GM21390 (cell line): ENCODE data around the gene TLCD5.

Experiments
- ATAC-seq: cut with Tn5 transposase; IDR thresholded peaks from one replicate; pipeline ENCODE4 v1.9.1; 2021; ENCODE audit not compliant: unreplicated experiment

The TLCD5 gene

DNA sequence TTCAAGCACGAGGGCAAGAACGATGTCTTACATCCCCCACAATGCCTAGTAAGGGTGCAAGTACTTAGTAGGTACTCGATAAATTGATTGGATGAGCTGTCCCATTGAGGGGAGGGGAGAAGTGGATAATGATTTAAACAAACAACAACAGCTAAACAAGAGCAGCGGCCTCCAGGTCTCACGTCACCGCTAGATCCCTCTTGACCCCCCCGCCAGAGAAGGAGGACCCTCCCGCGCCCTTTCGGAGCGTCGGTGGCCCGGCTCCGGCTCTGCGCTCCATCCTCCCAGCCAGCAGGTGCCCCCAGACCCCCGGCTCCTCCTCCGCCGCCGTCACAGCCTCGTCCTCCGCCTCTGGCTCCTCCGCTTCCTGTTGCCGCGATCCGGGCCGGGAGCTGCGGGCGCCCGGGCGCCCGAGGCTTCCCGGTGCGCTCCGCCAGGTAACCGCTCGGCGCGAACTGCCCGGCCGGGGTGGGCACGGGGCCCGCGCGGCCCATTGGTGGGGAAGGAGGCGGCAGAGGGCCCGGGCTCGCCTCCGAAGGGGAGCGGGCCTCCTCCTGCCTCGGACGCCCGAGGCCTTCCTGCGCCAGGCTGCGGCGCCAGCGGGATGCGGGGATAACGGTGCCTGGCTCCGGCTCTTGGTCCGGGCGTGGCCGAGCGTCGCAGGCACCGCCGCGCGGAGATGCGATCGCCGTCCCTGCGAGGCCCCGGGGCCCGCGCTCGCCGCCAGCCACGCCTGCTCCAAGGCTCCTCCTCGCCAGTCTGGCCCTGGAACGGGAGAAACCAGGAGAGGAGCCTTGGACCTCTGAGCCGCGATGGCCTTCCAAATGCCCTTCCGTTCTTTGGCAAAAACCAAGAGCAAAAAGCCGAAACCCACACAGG, at the start of gene TLCD5:
TSS of gene TLCD5 (plus strand) at position 368 of the 879 bp plus-strand sequence. CDS start 2,143 bp downstream, outside the sequence.
- ATAC-seq, result peak; percentile 66

- no peak for ATAC-seq
Observed at GRCh38 chr11:120279502-120279901, 45.6 kb upstream of the TLCD5 start.

DNA sequence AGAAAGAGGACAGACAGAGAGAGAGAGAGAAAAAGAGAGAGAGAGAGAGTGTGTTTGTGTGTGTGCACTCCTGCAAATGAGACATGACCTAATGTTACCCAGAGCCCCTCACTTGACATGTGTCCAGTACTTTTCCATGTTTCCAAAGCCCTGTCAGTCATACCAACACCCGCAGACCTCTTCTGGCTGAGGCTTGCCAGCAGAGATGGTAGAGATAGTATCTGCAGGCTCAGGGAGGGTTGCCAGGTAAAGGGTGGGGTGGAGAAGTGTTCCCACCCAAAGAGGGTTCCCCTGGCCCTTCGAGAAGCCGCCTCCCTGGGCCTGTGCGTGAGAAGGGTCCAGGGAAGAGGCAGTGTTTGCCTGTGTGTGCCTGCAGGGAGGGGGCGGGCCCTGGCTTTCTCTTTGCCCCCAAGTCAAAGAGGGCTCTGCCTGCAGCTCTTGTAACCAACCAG, 44.5 kb upstream of the TLCD5 start:
- ATAC-seq, result no peak

- no peak for ATAC-seq
Observed at GRCh38 chr11:120281143-120281795, 43.8 kb upstream of the TLCD5 start.

- no peak for ATAC-seq
Observed at GRCh38 chr11:120283124-120283523, 42.0 kb upstream of the TLCD5 start.

DNA sequence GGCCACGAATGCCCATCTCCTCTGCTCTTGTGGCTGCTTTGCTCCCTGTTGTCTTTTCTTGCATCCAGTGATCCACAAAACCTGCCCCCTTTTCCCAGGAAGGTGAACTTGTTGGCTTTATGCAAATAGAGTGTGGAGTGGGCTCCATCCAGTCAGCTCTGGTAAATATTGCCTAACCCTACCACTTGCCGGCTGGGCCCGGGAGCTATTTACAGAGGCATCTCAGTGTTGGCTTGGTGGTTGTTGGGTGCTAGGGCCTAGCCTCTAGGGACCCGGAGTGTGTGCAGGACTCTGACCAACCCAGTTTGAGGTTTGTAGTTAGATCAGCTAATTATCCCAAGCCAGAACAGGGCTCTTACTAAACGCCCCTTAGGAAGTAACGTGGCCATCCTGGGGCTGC, 40.8 kb upstream of the TLCD5 start:
- no peak for ATAC-seq

- ATAC-seq, result no peak
Observed at GRCh38 chr11:120285256-120285655, 39.8 kb upstream of the TLCD5 start.

DNA sequence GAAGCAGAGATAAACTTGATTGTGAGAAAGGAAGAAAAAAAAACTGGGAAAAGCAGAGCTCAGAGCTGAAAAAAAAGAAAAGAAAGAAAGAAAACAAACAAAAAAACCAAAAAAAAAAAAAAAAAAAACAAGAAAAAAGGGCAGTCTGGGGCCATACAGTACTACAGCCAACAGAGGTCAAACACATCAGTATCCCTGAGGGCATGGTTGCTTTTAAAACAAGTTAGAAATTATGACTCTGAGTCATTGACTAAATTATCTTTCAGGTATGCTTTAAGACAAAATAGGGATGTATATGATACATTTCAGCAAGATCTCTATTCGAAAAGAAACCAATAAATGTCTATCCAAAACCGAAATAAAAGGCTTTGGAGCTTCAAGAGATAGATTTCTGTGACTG, 37.1 kb upstream of the TLCD5 start:
- ATAC-seq, result no peak

DNA sequence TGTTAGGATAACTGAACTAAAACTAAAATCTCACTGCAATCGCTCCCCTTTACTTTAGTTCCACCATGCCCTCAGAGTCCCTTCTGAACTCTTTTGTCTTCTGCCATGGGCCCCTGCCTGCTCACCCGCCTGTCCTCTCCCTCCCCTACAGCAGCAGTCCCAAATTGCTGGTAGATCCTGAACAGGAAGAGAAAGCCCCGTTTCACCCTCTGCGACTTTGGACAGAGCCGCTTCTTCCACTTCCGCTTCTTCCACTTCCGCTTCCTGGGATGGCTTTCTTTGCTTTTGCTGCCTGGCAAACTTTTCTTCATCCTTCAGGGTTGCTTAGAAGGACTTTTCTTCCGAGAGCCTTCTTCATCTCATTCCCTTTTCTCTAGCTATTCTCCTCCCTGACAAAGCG, 35.7 kb upstream of the TLCD5 start:
- no peak for ATAC-seq

- ATAC-seq, result no peak
Observed at GRCh38 chr11:120290956-120291355, 34.1 kb upstream of the TLCD5 start.

DNA sequence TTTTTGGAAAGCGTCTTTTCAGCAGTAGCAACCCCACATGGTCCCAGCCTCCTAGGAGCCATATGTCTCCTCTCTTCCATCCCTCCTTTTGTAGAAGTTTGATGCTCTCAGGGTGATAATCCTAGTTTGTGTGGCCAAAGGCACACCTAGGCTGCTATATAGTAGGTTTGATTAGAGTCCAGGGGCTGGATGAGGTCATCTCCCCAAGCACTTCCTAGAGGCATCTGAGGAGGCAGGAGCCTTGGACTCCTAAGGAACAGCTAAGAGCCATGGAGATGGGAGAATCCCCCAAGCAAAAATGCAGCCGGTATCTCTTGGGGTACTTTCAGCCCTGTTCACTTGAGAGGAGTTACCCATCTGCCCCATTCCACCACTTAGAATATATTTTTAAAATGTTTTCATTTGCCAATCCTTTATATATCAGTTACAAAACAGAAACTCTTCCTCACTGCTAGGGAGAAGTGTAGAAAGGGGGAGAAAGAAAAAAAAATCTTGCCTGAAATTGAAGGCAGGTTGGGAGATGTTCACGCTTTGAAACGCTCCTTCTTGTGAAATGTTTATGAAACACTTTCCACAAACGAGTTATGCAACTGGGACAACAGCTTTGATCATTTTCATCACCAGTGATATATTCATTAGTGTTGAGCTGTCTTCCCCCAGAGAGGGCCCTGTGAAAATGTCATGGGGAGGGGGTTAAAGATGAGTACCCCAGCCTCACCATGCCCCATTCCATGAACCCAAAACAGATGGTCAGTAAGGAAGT, 31.9 kb upstream of the TLCD5 start:
- ATAC-seq, result no peak

DNA sequence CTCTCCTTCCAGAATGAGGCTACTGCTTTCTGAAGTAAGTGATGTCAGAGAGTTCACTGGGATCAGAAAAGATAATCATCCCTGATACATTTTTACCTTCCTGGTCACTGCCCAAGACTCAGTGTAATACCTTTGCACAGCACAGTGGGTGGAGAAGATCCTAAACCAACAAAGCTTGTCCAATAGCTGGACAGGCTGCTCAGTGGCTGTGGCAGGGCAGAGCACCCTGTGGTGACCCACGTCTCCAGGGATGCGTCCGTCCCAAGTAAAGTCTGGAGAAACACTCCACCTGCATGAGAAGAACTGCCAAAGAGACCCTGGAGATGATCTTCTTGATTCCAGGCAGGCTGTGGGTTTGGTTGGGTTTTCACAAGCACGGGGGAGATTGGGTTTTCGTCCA, 31.0 kb upstream of the TLCD5 start:
- no peak for ATAC-seq

- no peak for ATAC-seq
Observed at GRCh38 chr11:120295099-120295498, 30.0 kb upstream of the TLCD5 start.

DNA sequence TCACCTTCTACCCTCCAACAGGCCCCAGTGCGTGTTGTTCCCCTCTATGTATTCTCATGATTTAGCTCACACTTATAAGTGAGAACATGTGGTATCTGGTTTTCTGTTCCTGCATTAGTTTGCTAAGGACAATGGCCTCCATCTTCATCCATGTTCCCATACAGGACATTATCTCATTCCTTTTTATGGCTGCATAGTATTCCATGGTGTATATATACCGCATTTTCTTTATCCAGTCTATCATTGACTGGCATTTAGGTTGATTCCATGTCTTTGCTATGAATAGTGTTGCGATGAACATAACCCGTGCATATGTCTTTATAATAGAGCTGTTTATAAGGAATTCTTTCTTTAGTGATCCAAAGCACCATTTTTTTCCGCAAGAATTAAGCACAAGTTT, 28.5 kb upstream of the TLCD5 start:
- ATAC-seq, result no peak

- no peak for ATAC-seq
Observed at GRCh38 chr11:120298461-120298860, 26.6 kb upstream of the TLCD5 start.

DNA sequence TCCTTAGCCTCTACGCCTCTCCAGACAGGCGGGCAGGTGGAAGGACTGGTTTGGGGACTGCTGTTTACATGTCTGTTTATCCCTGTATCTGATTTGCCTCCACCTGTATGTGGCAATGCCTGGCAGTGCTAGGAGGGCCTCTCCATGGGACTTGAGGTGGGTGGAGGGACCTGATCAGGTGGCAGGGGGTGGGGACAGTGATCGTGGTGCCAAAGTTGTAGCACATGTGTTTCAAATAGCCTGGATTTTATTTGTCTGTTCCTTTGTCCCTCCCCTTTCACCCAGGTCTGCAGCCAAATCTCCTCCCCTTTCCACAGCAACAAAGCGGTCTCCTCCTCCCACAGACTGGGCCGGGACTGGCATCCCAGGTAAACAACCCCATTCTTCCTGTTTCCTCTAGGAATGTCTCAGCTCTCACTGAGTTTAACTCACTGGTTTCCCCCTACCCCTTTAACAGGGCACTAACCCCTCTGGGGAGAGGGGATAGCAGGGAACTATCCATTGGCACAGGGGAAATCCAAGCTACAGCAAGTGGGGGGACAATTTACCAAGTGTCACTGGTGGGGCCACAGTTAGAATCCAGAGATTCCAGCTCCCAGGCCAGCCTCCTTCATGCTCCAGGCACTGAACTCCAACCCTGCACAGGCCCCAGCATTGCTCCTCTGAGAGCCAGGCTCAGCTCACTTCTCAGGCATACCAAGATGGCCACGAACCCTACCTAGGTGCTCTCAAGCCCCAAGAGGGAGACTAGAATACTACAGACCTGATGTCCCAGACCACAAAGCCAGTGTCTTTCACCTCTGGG, 22.9 kb upstream of the TLCD5 start:
- no peak for ATAC-seq

DNA sequence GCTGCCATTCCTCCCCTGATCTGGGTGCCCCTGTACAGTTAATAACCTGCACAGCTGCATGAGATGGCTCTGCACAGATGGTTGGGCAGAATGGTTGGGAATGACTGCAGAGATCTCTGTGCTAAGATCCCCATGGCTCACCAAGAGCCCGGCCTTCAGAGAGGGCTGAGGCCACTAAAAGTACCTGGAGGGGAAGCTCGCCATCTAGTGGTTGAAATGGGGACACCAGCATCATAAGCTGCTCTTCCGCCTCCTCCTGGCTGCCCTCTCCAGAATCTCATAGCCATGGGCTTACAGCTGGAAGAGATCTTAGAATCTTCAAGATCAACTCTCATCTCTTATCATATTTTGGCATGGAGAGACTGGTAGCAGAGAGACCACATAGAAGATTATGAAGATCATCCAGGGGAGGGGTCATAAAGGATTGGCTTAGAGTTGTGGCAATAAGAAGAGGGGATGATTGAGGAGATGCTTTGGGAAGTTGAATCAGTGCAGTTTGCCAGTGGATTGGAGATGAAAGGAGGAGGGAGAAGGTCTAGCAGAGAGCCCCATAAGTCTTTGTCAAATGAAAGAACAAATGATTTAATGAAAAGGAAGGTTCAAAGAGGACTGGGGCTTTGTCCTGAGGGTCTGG, 22.0 kb upstream of the TLCD5 start:
- ATAC-seq, result peak; percentile 78

DNA sequence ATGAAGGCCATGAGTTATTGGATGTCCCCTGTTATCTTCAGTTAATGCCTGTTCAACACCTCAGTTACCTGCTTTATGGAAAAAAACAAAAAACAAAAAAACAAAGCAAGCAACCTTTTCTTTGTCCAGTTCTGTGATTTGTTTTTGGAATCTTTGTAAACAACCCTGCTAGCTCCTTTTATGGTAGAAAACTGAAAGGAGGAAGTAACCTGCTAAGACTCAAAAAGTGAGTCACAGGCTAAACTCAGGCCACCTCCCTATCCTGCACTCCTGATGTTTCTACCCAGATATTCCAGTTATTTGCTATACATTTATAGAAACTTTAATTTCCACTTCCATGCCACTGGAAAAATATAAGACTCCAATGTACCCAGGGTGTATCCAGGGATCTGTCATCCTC, 20.6 kb upstream of the TLCD5 start:
- ATAC-seq, result no peak

DNA sequence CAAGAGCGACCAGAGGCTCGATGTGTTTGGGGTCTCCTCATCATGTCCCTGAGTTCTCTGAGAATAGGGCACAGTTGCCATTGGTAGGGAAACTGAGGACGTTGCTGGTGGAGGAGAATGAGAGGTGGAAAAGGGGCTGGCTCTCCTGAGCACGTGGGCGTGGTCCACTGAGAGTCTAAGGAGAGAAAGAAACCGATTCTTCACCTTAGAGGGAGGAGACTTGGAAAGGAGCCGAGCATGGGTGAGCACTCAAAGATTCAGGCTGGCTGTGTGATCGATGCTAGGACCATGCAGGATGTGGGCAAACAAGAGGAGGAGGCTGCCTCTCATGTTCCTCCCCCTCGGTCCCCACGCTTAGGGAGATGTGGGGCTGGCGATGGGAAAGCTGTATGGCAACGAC, 19.8 kb upstream of the TLCD5 start:
- no peak for ATAC-seq

DNA sequence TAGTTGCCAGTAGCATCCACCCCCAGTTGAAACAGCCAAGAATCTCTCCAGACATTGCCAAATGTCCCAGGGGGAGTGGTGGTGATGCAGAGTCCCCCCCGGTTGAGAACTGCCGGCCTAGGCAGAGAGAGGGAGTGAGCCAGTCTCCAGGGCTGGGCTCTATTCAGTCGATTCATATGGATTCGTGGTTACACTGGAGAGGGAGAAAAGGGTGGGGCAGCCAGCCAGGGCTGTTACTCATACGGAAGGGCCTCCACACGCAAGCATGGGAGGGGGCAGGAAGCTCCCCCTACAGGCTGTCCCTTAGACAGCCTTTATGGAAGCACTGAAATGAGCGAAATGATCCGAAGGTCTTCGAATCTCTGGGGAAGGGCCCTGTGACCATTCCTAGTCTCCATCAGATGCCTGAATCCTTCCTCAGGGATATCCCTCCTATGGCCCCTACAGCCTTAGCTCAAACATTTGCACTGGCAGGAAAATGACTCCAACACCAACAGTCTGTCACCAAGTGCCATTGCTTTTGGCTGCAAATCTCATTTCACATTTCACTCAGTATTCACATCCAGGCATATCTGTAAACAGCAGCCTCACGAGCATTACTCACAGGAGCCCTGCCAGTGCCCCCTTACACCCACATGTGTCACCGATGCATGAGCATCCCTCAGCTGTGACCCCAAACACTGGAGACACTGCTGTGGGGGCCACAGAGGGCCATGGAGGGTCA, 18.4 kb upstream of the TLCD5 start:
- ATAC-seq, result no peak
